Natural killer cell (primary cell): ENCODE results near the gene ATP10A. TPM values are rescaled to one million over a fixed set of nuclear protein-coding genes. Genes with fewer than 3 reads are reported as not detected.
A peak's percentile ranks its signal among the peaks of the same experiment; 100 is the strongest.
"Not testable (repeated sequence)": the region's sequence is repeated elsewhere in the genome, so short reads cannot be mapped to it uniquely, and the experiment has no call there.

ENCODE experiments used
- ATAC-seq, 3 donors: fragments of 150-1000 bp in 2 of 3; fragments of 200-7000 bp in 1 of 3; cut with Tn5 transposase; 1 replicate in 1 of 3; 2 replicates in 2 of 3; pipeline ENCODE4 v1.10.0; 2021; ENCODE audit warnings: mild to moderate bottlenecking in 2 of 3, moderate library complexity in 2 of 3
- DNase-seq, 2 donors: peaks; one replicate each; pipeline versions ENCODE4 v3.0.0 to v3.0.0-alpha.2; 2013 to 2021; ENCODE audit warnings: mixed read lengths in 1 of 2
- H3K27ac ChIP-seq: one replicate; pipeline ENCODE4 v1.5.1; 2013; ENCODE audit warnings: mild to moderate bottlenecking, low read length
- H3K27me3 ChIP-seq: one replicate; pipeline ENCODE4 v1.6.1; 2013; ENCODE audit warnings: low read length; ENCODE audit not compliant: control insufficient read depth, insufficient read depth
- H3K36me3 ChIP-seq: one replicate; pipeline ENCODE4 v1.6.1; 2013; ENCODE audit warnings: low read length; ENCODE audit not compliant: control insufficient read depth, insufficient read depth
- H3K4me1 ChIP-seq: one replicate; pipeline ENCODE4 v1.6.1; 2013; ENCODE audit warnings: low read length; ENCODE audit not compliant: control insufficient read depth, insufficient read depth
- H3K4me3 ChIP-seq: one replicate; pipeline ENCODE4 v1.5.1; 2013; ENCODE audit warnings: low read length
- H3K9me3 ChIP-seq: one replicate; pipeline ENCODE4 v1.6.1; 2013; ENCODE audit warnings: low read length; ENCODE audit not compliant: control insufficient read depth, insufficient read depth
- H3K27ac Mint-ChIP-seq, 2 donors: one replicate each; pipeline ENCODE4 v1.8.0; 2022; ENCODE audit warnings: mild to moderate bottlenecking in 2 of 2, mixed read lengths in 2 of 2, moderate library complexity in 1 of 2
- H3K27me3 Mint-ChIP-seq, 2 donors: one replicate each; pipeline ENCODE4 v1.8.0; 2022; ENCODE audit warnings: low read depth in 2 of 2, mixed read lengths in 2 of 2
- H3K36me3 Mint-ChIP-seq: one replicate; pipeline ENCODE4 v1.8.0; 2022; ENCODE audit warnings: mixed read lengths
- H3K4me1 Mint-ChIP-seq, 2 donors: one replicate each; pipeline ENCODE4 v1.8.0; 2022; ENCODE audit warnings: mixed read lengths in 2 of 2
- H3K4me3 Mint-ChIP-seq: one replicate; pipeline ENCODE4 v1.8.0; 2022; ENCODE audit warnings: mild to moderate bottlenecking, moderate library complexity, mixed read lengths
- H3K9me3 Mint-ChIP-seq, 2 donors: one replicate each; pipeline ENCODE4 v1.8.0; 2022; ENCODE audit warnings: mixed read lengths in 2 of 2
- CTCF ChIP-seq: fragments of 200-600 bp; IDR thresholded peaks from one replicate; pipeline ENCODE4 v1.8.0; 2022; ENCODE audit warnings: antibody characterized with exemption
- WGBS: methylation state at CpG from one replicate; pipeline ENCODE4 v1.1.7; 2013; ENCODE audit warnings: missing lambda C conversion rate; ENCODE audit not compliant: insufficient coverage; 5-methylcytosine and 5-hydroxymethylcytosine counted together
- intact Hi-C: fragments of 100-400 bp; cut with micrococcal nuclease; formaldehyde crosslinking; loops from one replicate; pipeline ENCODE4 v1.14.2; 2022
- total RNA-seq, 4 donors: library from RNA; stranded (reverse); fragments of 120-200 nt in 1 of 4; gene quantifications; one replicate each; pipeline versions ENCODE4 v1.2.3 to v1.2.4, GENCODE V29; 2013 to 2022

ATP10A gene
- total RNA-seq, 3 donors from 2014 or later (not counting 1 experiment from before 2014, with no cell fraction given), result 50.1 to 67.0 (median 51.2) TPM

- Histone ChIP-seq H3K4me3 (peak overlapping the region; percentile 14), H3K4me1 (peaks cover 52% of the 10 kb centered on the region), H3K27me3 (no peaks in the 10 kb centered on the region), H3K27ac (peak overlapping the region; percentile 90), H3K36me3 (peaks cover 2% of the 10 kb centered on the region), H3K9me3 (no peaks in the 10 kb centered on the region)
- H3K4me1 Mint-ChIP-seq, result peaks cover 64 to 73% of the 10 kb centered on the region in 2 donors
- peak overlapping the region; percentile 95 to 98 for H3K27ac Mint-ChIP-seq
- no peaks in the 10 kb centered on the region for H3K9me3 Mint-ChIP-seq
- H3K27me3 Mint-ChIP-seq, result no peaks in the 10 kb centered on the region
- 54% methylated on average over 15 of the region's 15 CpGs for WGBS
- intact Hi-C loops, result loop anchor here (1.0 to 5.0 kb wide), 5 partner anchors 10 to 1088 kb away; no protein-coding TSS in a partner anchor
- TF ChIP-seq CTCF, result no peak
- peak overlapping the region; percentile 96 for H3K4me3 Mint-ChIP-seq
- peak; percentile 52 to 78 for DNase-seq
- peaks cover 11% of the 10 kb centered on the region for H3K36me3 Mint-ChIP-seq
- ATAC-seq, result peak; percentile 53 to 69 (median 54)
Observed at GRCh38 chr15:25859838-25860645, 3.1 kb downstream of the ATP10A start.

DNA sequence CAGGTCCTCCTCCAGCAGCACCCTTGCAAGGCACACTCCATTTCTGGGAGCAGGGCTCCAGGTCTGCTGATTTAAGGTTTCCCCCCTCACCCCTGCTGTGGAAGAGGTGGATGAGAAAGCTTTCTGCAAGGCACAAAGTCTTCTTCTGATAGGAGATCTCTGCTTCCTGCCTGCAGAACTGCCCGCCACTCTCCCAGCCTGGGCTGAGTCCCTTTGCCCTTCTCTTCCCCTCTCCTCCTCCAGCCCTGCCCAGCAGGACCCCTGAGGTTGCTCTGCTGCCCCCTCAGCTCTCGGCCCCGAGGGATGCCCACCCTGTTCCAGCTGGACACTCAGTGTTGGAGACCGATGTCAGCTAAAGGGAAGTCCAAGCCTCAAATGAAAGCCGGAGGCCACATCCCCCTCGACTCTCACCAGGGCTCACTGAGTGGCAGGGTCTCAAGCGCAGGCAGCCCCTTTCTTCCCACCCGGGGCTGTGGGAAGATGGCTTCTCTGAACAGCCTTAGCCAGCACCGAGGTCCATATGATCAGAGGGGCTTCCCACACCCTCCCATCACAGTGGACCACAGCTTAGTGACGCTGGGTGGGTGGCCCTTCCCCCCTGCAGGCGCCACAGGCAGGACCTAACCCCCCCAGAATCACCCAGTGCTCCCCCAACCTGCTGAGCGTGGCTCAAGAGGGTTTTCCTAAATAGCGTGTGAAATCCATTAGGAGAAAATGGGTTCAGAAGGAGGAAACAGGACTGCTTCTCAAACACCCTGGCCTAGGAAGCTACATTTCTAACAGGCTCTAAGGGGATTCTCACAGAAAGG is 4.0 kb downstream of the ATP10A start:
- peak; percentile 19 to 20 (median 19) for ATAC-seq
- peak overlapping the region; percentile 14 for H3K4me3 ChIP-seq
- intact Hi-C loops, result no loop called here
- no peaks in the 10 kb centered on the region for H3K9me3 ChIP-seq
- H3K4me3 Mint-ChIP-seq, result peak overlapping the region; percentile 96
- peaks cover 11% of the 10 kb centered on the region for H3K36me3 Mint-ChIP-seq
- 26% methylated on average over 13 of the region's 13 CpGs for WGBS
- peak; percentile 28 to 35 for DNase-seq
- peaks cover 2% of the 10 kb centered on the region for H3K36me3 ChIP-seq
- H3K27me3 ChIP-seq, result no peaks in the 10 kb centered on the region
- peak overlapping the region; percentile 95 to 98 for H3K27ac Mint-ChIP-seq
- H3K9me3 Mint-ChIP-seq, result no peaks in the 10 kb centered on the region
- peaks cover 66 to 80% of the 10 kb centered on the region in 2 donors for H3K4me1 Mint-ChIP-seq
- H3K27ac ChIP-seq, result peak overlapping the region; percentile 90
- no peaks in the 10 kb centered on the region for H3K27me3 Mint-ChIP-seq
- TF ChIP-seq CTCF, result no peak
- H3K4me1 ChIP-seq, result peaks cover 52% of the 10 kb centered on the region

- peaks cover 84 to 93% of the 10 kb centered on the region in 2 donors for H3K4me1 Mint-ChIP-seq
- peaks cover 11% of the 10 kb centered on the region for H3K36me3 Mint-ChIP-seq
- ATAC-seq, DNase-seq, H3K27me3 ChIP-seq, H3K9me3 Mint-ChIP-seq, H3K4me3 ChIP-seq, H3K27me3 Mint-ChIP-seq, H3K4me3 Mint-ChIP-seq, intact Hi-C loops, H3K9me3 ChIP-seq, H3K36me3 ChIP-seq, H3K27ac ChIP-seq: not testable (repeated sequence)
- peak overlapping the region; percentile 95 to 98 for H3K27ac Mint-ChIP-seq
- peaks cover 49% of the 10 kb centered on the region for H3K4me1 ChIP-seq
- WGBS, result 45% methylated on average over 5 of the region's 5 CpGs
Observed at GRCh38 chr15:25856059-25856458, 7.1 kb downstream of the ATP10A start.
